ENCODE data around the gene DCLK1. TPM values are rescaled to one million over a fixed set of nuclear protein-coding genes. Genes with fewer than 3 reads are reported as not detected.

The DCLK1 gene
- total RNA-seq, 6 experiments from 2014 or later: 0.07 to 0.12 (median 0.10) TPM; not detected in 2

DNA sequence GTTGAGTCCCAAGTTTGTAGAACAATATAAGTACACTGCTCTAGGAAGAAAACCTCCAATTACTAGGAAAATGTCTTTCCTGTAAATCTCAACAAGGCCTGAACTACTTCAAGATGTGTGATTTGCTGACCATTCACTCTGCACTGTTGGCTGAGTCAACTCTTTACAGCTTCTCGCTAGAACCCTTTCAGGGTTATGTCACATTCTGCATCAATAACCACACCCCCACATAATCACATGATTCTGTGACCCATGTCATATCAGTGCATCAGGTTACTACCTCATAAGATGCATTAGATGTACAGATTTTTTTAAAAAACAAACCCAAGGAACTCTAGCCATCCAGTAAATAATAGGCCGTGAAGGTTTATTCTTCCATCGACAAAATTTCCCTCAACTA lies 16.1 kb upstream of the DCLK1 start:
- no peak for ATAC-seq
- TF ChIP-seq POLR2A (IDR thresholded peaks at IDR 0.05): no peak
- TF ChIP-seq, protein P1, sequence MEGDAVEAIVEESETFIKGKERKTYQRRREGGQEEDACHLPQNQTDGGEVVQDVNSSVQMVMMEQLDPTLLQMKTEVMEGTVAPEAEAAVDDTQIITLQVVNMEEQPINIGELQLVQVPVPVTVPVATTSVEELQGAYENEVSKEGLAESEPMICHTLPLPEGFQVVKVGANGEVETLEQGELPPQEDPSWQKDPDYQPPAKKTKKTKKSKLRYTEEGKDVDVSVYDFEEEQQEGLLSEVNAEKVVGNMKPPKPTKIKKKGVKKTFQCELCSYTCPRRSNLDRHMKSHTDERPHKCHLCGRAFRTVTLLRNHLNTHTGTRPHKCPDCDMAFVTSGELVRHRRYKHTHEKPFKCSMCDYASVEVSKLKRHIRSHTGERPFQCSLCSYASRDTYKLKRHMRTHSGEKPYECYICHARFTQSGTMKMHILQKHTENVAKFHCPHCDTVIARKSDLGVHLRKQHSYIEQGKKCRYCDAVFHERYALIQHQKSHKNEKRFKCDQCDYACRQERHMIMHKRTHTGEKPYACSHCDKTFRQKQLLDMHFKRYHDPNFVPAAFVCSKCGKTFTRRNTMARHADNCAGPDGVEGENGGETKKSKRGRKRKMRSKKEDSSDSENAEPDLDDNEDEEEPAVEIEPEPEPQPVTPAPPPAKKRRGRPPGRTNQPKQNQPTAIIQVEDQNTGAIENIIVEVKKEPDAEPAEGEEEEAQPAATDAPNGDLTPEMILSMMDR (IDR thresholded peaks at IDR 0.05): no peak
- intact Hi-C loops (cut with DNase I): no loop called here
- H3K4me3 ChIP-seq: no peak overlapping the region
- WGBS (ENCODE audit: insufficient coverage, low coverage, low lambda C conversion rate, missing lambda C conversion rate): 64% methylated on average over 3 of the region's 3 CpGs
- no peaks in the 10 kb centered on the region for H3K36me3 ChIP-seq
- no peak overlapping the region for H3K27ac ChIP-seq
- no peaks in the 10 kb centered on the region for H3K27me3 ChIP-seq
- no peaks in the 10 kb centered on the region for H3K4me1 ChIP-seq
- no peaks in the 10 kb centered on the region for H3K9me3 ChIP-seq
- no peak for DNase-seq

DNA sequence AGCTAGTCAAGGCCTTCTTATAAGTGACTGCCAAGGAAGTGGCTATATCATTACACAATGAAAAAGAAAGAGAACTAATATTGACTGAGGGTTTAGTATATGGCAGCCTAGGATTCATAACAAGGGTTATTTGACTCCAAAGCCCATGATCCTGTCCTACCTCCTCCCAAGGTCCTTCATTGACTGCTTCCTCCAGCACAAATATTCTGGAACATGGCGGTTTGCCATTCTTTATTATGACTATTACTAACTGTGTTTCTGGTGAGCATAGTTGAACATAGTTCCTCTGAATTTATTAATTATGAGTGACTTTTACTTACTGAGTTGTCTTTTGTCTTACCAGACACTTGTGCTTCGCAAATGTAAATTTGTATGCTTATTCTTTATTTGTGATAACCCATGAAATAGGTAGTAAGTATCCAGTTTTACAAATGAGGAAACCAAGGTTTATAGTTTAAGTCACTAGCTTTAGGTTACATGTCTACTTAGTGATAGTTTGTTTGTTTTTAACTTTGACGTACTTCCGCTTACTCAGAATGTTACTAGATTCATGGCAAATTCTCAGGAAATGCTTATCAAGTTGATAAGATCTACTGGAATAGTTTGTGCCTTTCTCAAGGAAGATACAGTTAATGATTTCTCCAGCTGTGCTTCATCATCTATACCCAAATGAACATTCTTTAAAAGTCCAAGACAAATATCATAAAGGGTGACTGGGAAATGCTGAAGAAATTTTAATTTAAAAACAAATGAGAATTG lies 15.5 kb upstream of the DCLK1 start:
- DNase-seq (no peak), ATAC-seq (no peak)
- Histone ChIP-seq H3K36me3 (no peaks in the 10 kb centered on the region), H3K9me3 (no peaks in the 10 kb centered on the region), H3K27me3 (no peaks in the 10 kb centered on the region), H3K4me1 (no peaks in the 10 kb centered on the region), H3K27ac (no peak overlapping the region), H3K4me3 (no peak overlapping the region)
- intact Hi-C loops (cut with DNase I): no loop called here
- no peak for TF ChIP-seq POLR2A (IDR thresholded peaks at IDR 0.05)
- TF ChIP-seq, protein P1 (IDR thresholded peaks at IDR 0.05): no peak
- WGBS (ENCODE audit: insufficient coverage, low coverage, low lambda C conversion rate, missing lambda C conversion rate): 58% methylated on average over 4 of the region's 4 CpGs

DNA sequence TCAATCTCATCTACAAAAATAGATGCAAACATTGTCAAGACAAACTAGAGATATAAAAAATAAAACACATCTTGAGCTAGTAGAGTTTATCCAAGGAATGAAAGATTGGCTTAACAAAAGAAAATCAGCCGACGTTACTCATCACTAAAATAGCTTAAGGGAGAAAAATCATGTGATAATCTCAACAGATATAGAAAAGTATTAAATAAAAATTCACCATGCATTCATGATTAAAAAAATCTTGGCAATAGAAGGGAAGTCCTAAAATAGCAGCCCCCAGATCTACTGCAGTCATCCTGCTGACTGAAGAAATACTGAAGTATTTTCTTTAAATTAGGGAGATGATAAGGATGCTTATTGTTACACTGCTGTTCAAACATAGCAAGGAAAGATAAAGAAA lies 12.6 kb upstream of the DCLK1 start:
- Histone ChIP-seq H3K27ac (no peak overlapping the region), H3K4me1 (no peaks in the 10 kb centered on the region), H3K9me3 (no peaks in the 10 kb centered on the region), H3K4me3 (no peak overlapping the region), H3K36me3 (no peaks in the 10 kb centered on the region), H3K27me3 (no peaks in the 10 kb centered on the region)
- intact Hi-C loops (cut with DNase I): no loop called here
- TF ChIP-seq, protein P1 (IDR thresholded peaks at IDR 0.05): no peak
- TF ChIP-seq POLR2A (IDR thresholded peaks at IDR 0.05): no peak
- WGBS (ENCODE audit: insufficient coverage, low coverage, low lambda C conversion rate, missing lambda C conversion rate): 31% methylated on average over 2 of the region's 2 CpGs
- DNase-seq: no peak
- ATAC-seq: no peak

DNA sequence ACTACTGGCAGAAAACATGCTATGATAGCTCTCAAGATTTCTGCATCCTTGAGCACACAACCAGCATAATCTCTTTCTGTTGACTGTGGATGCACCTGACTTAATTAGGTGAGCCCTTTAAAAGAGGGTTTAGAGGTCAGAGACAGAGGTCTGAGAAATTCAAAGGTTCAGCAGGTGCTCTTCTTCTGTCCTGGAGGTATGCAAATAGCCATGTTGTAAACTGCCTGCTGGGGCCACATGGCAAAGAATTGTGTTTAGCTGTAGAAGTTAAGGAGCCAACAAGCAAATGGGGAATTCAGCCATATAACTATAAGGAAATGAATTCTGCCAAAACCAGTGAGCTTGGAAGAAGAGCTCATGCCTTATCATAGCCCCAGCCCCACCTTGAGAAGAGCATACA lies 11.6 kb upstream of the DCLK1 start:
- DNase-seq: no peak
- Histone ChIP-seq H3K36me3 (no peaks in the 10 kb centered on the region), H3K9me3 (no peaks in the 10 kb centered on the region), H3K4me3 (no peak overlapping the region), H3K27ac (no peak overlapping the region), H3K4me1 (no peaks in the 10 kb centered on the region), H3K27me3 (no peaks in the 10 kb centered on the region)
- intact Hi-C loops (cut with DNase I): no loop called here
- TF ChIP-seq POLR2A (IDR thresholded peaks at IDR 0.05): no peak
- TF ChIP-seq, protein P1 (IDR thresholded peaks at IDR 0.05): no peak
- no peak for ATAC-seq

Measured in right lobe of liver (tissue), 6 donors.